ENCODE measurements around the gene FNDC1.
A peak's percentile ranks its signal among the peaks of the same experiment; 100 is the strongest.

Gene FNDC1

GRCh38 chr6:159161839-159162238 is 7.4 kb upstream of the FNDC1 start:
- no peak for DNase-seq (ENCODE audit: low read depth)

GRCh38 chr6:159163901-159164370 is 5.3 kb upstream of the FNDC1 start:
- DNase-seq (ENCODE audit: low read depth), result peak; percentile 83

- no peak for DNase-seq (ENCODE audit: low read depth)
These were observed 536 bp upstream of the FNDC1 start for GRCh38 chr6:159168536-159169192.

- DNase-seq (ENCODE audit: low read depth), result peak; percentile 31
These were observed 545 bp downstream of the FNDC1 start for GRCh38 chr6:159169557-159170332.

- no peak for DNase-seq (ENCODE audit: low read depth)
These were observed 1.1 kb downstream of the FNDC1 start for GRCh38 chr6:159170333-159170672.

GRCh38 chr6:159170999-159171712 is 2.0 kb downstream of the FNDC1 start:
- DNase-seq (ENCODE audit: low read depth), result peak; percentile 86

GRCh38 chr6:159172091-159172491 is 2.9 kb downstream of the FNDC1 start:
- peak; percentile 56 for DNase-seq (ENCODE audit: low read depth)

- peak; percentile 73 for DNase-seq (ENCODE audit: low read depth)
These were observed 5.2 kb downstream of the FNDC1 start for GRCh38 chr6:159174263-159174969.

- DNase-seq (ENCODE audit: low read depth), result no peak
These were observed 7.7 kb downstream of the FNDC1 start for GRCh38 chr6:159176913-159177312.

GRCh38 chr6:159178847-159179246 is 9.6 kb downstream of the FNDC1 start:
- no peak for DNase-seq (ENCODE audit: low read depth)

GRCh38 chr6:159180001-159180400 is 10.8 kb downstream of the FNDC1 start:
- no peak for DNase-seq (ENCODE audit: low read depth)

GRCh38 chr6:159181914-159182313 is 12.7 kb downstream of the FNDC1 start:
- no peak for DNase-seq (ENCODE audit: low read depth)

- no peak for DNase-seq (ENCODE audit: low read depth)
These were observed 15.4 kb downstream of the FNDC1 start for GRCh38 chr6:159184559-159184958.

- no peak for DNase-seq (ENCODE audit: low read depth)
These were observed 21.3 kb downstream of the FNDC1 start for GRCh38 chr6:159190460-159190859.

GRCh38 chr6:159193923-159194322 is 24.7 kb downstream of the FNDC1 start:
- no peak for DNase-seq (ENCODE audit: low read depth)

- DNase-seq (ENCODE audit: low read depth), result no peak
These were observed 25.2 kb downstream of the FNDC1 start for GRCh38 chr6:159194421-159194820.

- no peak for DNase-seq (ENCODE audit: low read depth)
These were observed 27.3 kb downstream of the FNDC1 start for GRCh38 chr6:159196430-159196975.

- DNase-seq (ENCODE audit: low read depth), result no peak
These were observed 28.1 kb downstream of the FNDC1 start for GRCh38 chr6:159197251-159197650.

- DNase-seq (ENCODE audit: low read depth), result no peak
These were observed 32.1 kb downstream of the FNDC1 start for GRCh38 chr6:159201336-159201735.

GRCh38 chr6:159203304-159204005 is 34.3 kb downstream of the FNDC1 start:
- peak; percentile 94 for DNase-seq (ENCODE audit: low read depth)

- no peak for DNase-seq (ENCODE audit: low read depth)
These were observed 35.4 kb downstream of the FNDC1 start for GRCh38 chr6:159204605-159205004.
